GM19193 (cell line): ENCODE results near the gene BCL11A.

Source experiments
- POLR2A ChIP-seq: IDR thresholded peaks from 4 replicates; pipeline ENCODE4 v1.6.1; 2011; ENCODE audit not compliant: insufficient read depth, insufficient read length; ENCODE audit errors: extremely low read depth

The BCL11A gene

GRCh38 chr2:60470340-60470739 is 83.1 kb downstream of the BCL11A start:
- TF ChIP-seq POLR2A, result no peak

DNA sequence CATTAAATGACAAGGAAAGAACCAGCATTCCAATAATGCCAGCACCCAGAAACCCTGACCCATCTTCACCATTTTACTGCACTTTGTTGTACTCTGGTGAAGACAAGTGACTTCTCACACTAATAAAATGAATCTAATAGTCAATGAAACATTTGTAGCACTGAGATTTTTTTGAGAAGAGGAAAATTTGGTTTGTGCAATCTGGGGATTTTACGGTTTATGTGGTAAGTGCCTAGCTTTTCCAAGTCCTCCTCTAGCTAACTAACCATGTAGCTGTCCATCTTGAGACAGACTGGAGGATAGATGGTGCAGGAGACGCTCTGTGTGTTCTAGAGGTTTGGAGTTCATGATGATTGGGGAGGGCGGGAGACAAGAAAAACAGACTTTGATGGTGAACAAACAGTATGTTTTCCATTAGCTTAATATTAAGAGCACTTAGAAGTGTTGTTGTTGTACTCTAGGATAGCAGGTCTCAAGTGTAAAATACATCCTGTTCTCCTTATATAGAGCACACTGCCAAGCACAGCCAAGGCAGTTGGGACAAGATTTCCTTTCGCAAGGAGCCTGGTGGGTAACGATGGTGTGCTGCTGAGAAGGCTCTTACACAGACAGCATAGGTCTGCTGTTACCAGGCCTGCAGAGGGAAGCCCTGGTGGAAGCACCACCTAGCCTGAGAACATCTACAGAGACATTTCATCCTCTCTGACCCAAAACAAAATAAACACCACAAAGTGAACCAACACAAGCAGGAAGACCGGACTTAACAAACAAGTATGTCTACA is 83.7 kb downstream of the BCL11A start:
- TF ChIP-seq POLR2A, result no peak

GRCh38 chr2:60468382-60469085 is 84.9 kb downstream of the BCL11A start:
- no peak for TF ChIP-seq POLR2A

DNA sequence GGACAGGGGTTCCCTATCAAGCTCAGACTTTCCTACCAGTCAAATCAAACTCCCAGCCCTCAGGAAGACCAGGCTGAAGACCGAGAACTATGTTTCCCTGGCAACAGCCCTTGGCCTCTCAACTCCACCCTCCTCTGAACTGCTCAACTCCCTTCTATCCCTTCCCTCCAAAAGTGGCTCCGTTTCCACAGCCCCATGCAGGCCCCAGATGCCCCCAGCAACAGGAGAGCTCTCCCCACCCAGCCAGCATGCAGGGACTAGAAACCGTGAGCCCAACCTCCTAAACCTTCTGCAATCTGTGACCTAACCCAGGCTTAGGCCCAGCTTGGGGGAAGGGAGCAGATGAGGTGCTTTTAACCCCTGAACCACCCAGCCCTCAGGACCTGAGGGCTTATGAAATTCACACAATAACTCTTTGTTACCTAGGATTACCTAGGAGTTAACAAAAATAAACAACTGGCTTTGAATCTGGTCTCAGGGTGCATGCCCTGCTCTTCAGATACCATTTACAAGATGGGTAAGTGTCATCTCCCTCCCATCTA is 87.2 kb downstream of the BCL11A start:
- TF ChIP-seq POLR2A, result no peak

DNA sequence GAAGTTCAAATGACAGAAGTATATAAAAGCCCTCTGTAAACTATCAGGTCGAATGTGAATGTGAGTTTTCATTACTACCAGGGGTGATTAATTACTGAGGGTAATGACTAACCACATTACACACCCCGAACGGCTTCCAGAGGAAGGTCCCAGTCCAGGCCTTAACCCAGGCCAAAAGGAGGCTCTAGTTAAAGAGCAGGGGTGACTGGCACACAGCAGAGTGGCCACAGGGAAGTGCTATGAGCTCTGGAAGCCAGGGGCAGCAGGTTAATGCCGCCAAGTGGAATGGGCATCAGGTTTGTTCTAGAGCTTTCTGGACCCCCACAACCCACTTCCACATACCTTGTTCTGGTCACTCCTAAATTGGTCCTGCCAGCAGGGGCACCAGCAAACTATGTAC is 87.7 kb downstream of the BCL11A start:
- no peak for TF ChIP-seq POLR2A

DNA sequence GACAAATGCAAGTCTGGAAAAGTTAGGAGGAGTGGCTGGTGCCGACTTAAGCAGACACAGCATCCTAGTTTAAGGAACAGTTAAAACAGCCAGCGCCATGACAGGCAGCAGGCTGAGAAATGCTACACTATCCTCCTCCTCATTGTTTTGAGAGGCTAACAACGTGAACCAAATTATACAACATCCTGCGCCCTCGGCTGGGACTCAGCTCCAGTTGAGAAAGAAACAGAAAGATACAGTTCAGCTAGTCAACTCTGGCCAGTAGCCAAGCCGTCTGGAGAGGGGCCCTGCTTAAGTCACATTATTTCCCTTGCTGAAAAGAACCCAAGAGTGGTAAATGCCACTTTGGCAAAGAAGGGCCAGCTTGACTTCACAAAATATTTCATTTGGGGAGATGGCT is 90.2 kb downstream of the BCL11A start:
- no peak for TF ChIP-seq POLR2A

DNA sequence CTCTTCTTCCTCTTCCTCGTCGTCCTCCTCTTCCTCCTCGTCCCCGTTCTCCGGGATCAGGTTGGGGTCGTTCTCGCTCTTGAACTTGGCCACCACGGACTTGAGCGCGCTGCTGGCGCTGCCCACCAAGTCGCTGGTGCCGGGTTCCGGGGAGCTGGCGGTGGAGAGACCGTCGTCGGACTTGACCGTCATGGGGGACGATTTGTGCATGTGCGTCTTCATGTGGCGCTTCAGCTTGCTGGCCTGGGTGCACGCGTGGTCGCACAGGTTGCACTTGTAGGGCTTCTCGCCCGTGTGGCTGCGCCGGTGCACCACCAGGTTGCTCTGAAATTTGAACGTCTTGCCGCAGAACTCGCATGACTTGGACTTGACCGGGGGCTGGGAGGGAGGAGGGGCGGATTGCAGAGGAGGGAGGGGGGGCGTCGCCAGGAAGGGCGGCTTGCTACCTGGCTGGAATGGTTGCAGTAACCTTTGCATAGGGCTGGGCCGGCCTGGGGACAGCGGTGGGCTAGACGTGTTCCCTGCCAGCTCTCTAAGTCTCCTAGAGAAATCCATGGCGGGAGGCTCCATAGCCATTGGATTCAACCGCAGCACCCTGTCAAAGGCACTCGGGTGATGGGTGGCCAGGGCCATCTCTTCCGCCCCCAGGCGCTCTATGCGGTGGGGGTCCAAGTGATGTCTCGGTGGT is 91.9 kb downstream of the BCL11A start:
- TF ChIP-seq POLR2A, result no peak

GRCh38 chr2:60460577-60461420 is 92.7 kb downstream of the BCL11A start:
- TF ChIP-seq POLR2A, result no peak

DNA sequence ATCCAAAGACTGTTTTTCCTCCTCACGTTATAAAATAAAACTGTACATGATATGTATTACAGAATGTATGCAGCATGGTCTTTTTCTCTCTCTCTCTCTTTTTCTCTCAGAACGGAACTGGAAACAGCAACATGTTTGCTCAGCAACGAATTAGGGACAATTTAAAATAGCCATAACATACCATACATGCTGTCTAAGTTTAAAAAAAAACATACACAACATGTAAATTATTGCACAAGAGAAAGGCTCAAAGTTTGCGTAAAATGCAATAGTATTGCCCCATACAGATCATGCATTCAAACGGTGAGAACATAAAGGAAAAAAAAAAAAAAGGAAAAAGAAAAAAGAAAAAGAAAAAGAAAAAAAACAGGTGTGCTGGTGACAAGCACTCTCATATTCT is 93.6 kb downstream of the BCL11A start:
- TF ChIP-seq POLR2A, result no peak

DNA sequence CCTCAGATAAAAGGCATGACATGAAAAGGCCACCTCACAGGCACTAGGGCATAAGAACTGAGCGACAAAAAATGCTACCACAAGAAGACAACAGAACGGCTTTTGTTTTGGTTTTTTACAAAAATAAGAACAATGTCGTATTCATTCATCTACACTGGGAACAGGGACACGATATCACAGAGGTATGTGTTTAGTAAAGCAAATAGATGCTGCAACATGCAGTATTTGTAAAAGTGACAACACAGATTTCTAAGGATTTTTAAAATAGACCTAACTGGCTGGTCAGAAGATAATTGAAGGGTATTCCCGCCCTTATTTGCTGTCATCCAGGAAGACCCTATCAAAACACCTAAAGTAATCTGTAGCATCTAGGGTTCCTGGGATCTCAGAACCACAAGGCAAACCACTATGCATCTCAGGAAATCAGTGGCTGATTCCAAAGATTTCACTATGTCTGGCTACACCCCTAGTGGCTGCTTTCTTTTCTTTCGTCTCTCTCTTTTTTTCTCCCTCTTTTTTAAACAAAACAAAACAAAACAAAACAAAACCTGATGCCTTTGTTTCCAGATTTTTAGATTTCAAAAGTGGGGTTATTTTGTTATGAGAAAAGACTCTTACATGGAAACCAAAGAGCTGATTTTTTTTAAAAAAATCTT is 97.2 kb downstream of the BCL11A start:
- no peak for TF ChIP-seq POLR2A

GRCh38 chr2:60453872-60454271 is 99.6 kb downstream of the BCL11A start:
- no peak for TF ChIP-seq POLR2A

GRCh38 chr2:60453301-60453700 is 100.2 kb downstream of the BCL11A start:
- TF ChIP-seq POLR2A, result no peak

GRCh38 chr2:60450488-60450887 is 103.0 kb downstream of the BCL11A start:
- TF ChIP-seq POLR2A, result no peak

DNA sequence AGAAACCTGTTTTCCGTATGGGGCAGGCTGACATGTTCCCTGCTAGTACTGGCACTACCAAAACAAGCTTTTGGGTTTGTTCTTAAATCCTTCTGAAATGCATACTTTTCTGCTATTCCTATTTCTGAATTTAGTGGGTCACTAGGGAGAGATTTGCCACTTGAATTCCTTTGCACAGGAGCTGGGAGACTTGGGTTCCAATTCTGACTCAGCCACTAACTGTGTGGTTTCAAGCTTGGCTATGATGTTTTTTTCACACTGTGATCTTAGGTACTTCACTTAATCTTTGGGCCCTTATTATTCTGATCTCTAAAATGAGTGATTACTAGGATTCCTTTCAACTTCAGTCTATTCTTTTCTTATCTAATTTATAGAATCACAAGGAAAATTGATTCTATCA is 105.5 kb downstream of the BCL11A start:
- TF ChIP-seq POLR2A, result no peak
